ENCODE measurements around the gene ELMOD3. TPM values are rescaled to one million over a fixed set of nuclear protein-coding genes. Genes with fewer than 3 reads are reported as not detected.

ELMOD3 gene
- total and polyA plus RNA-seq, 9 of the 15 experiments (the other 6 are each of a cell fraction or from before 2014, with no cell fraction given): 2.7 to 18.7 (median 11.6) TPM

DNA sequence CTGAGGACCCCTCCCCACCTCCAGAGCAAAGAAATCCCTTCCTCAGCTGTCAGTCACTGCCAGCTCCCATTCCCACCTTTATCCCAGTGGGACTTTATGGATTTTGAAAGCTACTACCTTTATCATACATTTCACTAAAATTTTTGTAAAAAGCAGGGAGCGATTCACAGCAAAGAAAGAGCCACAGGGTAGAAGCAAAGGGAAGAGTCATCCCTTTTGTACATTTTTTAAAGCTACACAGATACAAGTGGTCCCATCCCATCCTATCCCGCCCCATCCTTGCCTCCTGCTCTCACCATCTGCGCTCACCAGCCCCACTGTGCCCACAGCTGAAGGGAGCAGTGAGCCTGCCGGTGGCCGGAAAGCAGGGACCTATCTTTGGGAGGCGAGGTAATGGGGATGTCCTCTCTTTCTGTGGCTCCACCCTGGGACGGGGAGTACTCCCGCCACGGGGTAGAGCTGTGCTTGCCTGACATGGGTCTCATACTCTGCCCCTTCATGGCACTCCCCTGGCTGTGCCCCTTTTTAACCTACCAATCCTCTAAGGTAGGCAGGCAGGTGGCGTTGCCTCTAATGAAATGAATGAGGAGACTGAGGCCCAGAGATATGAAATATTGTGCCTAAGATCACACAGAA lies 77.1 kb downstream of the ELMOD3 start:
- Histone ChIP-seq H3K27me3 (ENCODE audit: control insufficient read depth in 2 of 2, insufficient read depth in 2 of 2, low read length in 2 of 2) (no peaks in the 10 kb centered on the region), H3K9ac (ENCODE audit: insufficient read depth in 1 of 2, low read depth in 2 of 2, low read length in 2 of 2) (peak overlapping the region in 1 of 2 experiments; percentile 50; a peak in 1 of 4 replicates), H3K27ac (ENCODE audit: extremely low read depth, low read depth, low read length) (no peak overlapping the region), H3K4me3 (no peak overlapping the region), H3K9me1 (ENCODE audit: control insufficient read depth, insufficient read depth, low read length) (no peaks in the 10 kb centered on the region), H2AFZ (ENCODE audit: low read depth, low read length) (no peak overlapping the region), H3K36me3 (ENCODE audit: control insufficient read depth, insufficient read depth, low read length) (no peaks in the 10 kb centered on the region), H3K79me2 (ENCODE audit: control insufficient read depth, insufficient read depth, low read length) (no peaks in the 10 kb centered on the region), H3K4me1 (replicated peaks in 1 of 2; ENCODE audit: control insufficient read depth in 2 of 2, insufficient read depth in 2 of 2, low read length in 2 of 2) (peaks cover 40 to 61% of the 10 kb centered on the region in 2 experiments), H4K20me1 (replicated peaks; ENCODE audit: control insufficient read depth, insufficient read depth, low read length) (no peaks in the 10 kb centered on the region), H3K4me2 (ENCODE audit: insufficient read depth, low read length) (no peak overlapping the region), H3K9me3 (replicated peaks; ENCODE audit: control insufficient read depth, insufficient read depth, low read depth, low read length) (no peaks in the 10 kb centered on the region)
- 64% methylated on average over 10 of the region's 10 CpGs for WGBS (ENCODE audit: insufficient coverage, low coverage, missing lambda C conversion rate)
- intact Hi-C loops (cut with micrococcal nuclease) (no loop called here), in situ Hi-C loops (cut with MboI) (no loop called here)
- ChIA-PET CTCF (ENCODE audit: low intra/inter-chr PET ratio) (no interaction called here), POLR2A (interaction anchor here (1.0 to 63.9 kb wide), 2 partner anchors 12 to 114 kb away, joined by 3 to 1576 read pairs; partner anchors contain the start of gene MAT2A)
- no peak for DNase-seq (ENCODE audit: extremely low read depth in 1 of 4, low spot score in 3 of 4)
- FAIRE-seq: no peak
- TF ChIP-seq ZFP1 (CRISPR knock-in tag; IDR thresholded peaks at IDR 0.05): no peak
- TF ChIP-seq MYNN (IDR thresholded peaks at IDR 0.05): no peak
- TF ChIP-seq MYNN (CRISPR knock-in tag; IDR thresholded peaks at IDR 0.05): no peak
- TF ChIP-seq SAFB (IDR thresholded peaks at IDR 0.05; ENCODE audit: borderline replicate concordance, low read depth, low read length): no peak
- no peak for TF ChIP-seq NCOA4 (IDR thresholded peaks at IDR 0.05; ENCODE audit: partially characterized antibody)
- no peak for TF ChIP-seq ARID1B (IDR thresholded peaks at IDR 0.05)
- TF ChIP-seq KAT2B (IDR thresholded peaks at IDR 0.05; ENCODE audit: low read depth, low read length): no peak
- no peak for TF ChIP-seq MAFF (IDR thresholded peaks at IDR 0.05; ENCODE audit: low read length)
- TF ChIP-seq, protein P1, sequence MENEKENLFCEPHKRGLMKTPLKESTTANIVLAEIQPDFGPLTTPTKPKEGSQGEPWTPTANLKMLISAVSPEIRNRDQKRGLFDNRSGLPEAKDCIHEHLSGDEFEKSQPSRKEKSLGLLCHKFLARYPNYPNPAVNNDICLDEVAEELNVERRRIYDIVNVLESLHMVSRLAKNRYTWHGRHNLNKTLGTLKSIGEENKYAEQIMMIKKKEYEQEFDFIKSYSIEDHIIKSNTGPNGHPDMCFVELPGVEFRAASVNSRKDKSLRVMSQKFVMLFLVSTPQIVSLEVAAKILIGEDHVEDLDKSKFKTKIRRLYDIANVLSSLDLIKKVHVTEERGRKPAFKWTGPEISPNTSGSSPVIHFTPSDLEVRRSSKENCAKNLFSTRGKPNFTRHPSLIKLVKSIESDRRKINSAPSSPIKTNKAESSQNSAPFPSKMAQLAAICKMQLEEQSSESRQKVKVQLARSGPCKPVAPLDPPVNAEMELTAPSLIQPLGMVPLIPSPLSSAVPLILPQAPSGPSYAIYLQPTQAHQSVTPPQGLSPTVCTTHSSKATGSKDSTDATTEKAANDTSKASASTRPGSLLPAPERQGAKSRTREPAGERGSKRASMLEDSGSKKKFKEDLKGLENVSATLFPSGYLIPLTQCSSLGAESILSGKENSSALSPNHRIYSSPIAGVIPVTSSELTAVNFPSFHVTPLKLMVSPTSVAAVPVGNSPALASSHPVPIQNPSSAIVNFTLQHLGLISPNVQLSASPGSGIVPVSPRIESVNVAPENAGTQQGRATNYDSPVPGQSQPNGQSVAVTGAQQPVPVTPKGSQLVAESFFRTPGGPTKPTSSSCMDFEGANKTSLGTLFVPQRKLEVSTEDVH (IDR thresholded peaks at IDR 0.05; ENCODE audit: low read depth, partially characterized antibody): no peak
- TF ChIP-seq BCOR (IDR thresholded peaks at IDR 0.05): no peak
- TF ChIP-seq KDM4B (IDR thresholded peaks at IDR 0.05; ENCODE audit: borderline replicate concordance in 2 of 2, low read depth in 1 of 2): no peak
- no peak for TF ChIP-seq ZKSCAN8 (CRISPR knock-in tag; IDR thresholded peaks at IDR 0.05)
- no peak for TF ChIP-seq CTBP1 (IDR thresholded peaks at IDR 0.05; ENCODE audit: borderline replicate concordance)
- BruUV-seq (replicated peaks): no TSS peak
- no peak for ATAC-seq

All from K562 (cell line).